ENCODE measurements around the gene C10orf90.

C10orf90 gene

GRCh38 chr10:126684171-126684745 is 13.8 kb upstream of the C10orf90 start:
- H3K4me1 Mint-ChIP-seq, result peaks cover 6% of the 10 kb centered on the region
- TF ChIP-seq, protein P1, sequence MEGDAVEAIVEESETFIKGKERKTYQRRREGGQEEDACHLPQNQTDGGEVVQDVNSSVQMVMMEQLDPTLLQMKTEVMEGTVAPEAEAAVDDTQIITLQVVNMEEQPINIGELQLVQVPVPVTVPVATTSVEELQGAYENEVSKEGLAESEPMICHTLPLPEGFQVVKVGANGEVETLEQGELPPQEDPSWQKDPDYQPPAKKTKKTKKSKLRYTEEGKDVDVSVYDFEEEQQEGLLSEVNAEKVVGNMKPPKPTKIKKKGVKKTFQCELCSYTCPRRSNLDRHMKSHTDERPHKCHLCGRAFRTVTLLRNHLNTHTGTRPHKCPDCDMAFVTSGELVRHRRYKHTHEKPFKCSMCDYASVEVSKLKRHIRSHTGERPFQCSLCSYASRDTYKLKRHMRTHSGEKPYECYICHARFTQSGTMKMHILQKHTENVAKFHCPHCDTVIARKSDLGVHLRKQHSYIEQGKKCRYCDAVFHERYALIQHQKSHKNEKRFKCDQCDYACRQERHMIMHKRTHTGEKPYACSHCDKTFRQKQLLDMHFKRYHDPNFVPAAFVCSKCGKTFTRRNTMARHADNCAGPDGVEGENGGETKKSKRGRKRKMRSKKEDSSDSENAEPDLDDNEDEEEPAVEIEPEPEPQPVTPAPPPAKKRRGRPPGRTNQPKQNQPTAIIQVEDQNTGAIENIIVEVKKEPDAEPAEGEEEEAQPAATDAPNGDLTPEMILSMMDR (IDR thresholded peaks at IDR 0.05; ENCODE audit: unreplicated experiment in 3 of 3), result no peak
- H3K9me3 Mint-ChIP-seq, result peaks cover 2% of the 10 kb centered on the region
- no peak overlapping the region for H3K4me3 Mint-ChIP-seq
- peaks cover 18% of the 10 kb centered on the region for H3K27me3 Mint-ChIP-seq (ENCODE audit: low read depth)
- H3K36me3 Mint-ChIP-seq (ENCODE audit: low read depth), result no peaks in the 10 kb centered on the region
- H3K27ac Mint-ChIP-seq, result no peak overlapping the region

- peaks cover 6% of the 10 kb centered on the region for H3K4me1 Mint-ChIP-seq
- H3K4me3 Mint-ChIP-seq, result no peak overlapping the region
- H3K9me3 Mint-ChIP-seq, result peaks cover 2% of the 10 kb centered on the region
- TF ChIP-seq, protein P1 (IDR thresholded peaks at IDR 0.05; ENCODE audit: unreplicated experiment in 3 of 3), result no peak
- H3K27ac Mint-ChIP-seq, result no peak overlapping the region
- H3K27me3 Mint-ChIP-seq (ENCODE audit: low read depth), result peaks cover 18% of the 10 kb centered on the region
- no peaks in the 10 kb centered on the region for H3K36me3 Mint-ChIP-seq (ENCODE audit: low read depth)
Measured at GRCh38 chr10:126683466-126683865, 13.0 kb upstream of the C10orf90 start.

- H3K9me3 Mint-ChIP-seq, result no peaks in the 10 kb centered on the region
- TF ChIP-seq, protein P1 (IDR thresholded peaks at IDR 0.05; ENCODE audit: unreplicated experiment in 3 of 3), result no peak
- H3K27me3 Mint-ChIP-seq (ENCODE audit: low read depth), result no peaks in the 10 kb centered on the region
- H3K27ac Mint-ChIP-seq, result no peak overlapping the region
- no peak overlapping the region for H3K4me3 Mint-ChIP-seq
- H3K4me1 Mint-ChIP-seq, result peaks cover 15% of the 10 kb centered on the region
- H3K36me3 Mint-ChIP-seq (ENCODE audit: low read depth), result no peaks in the 10 kb centered on the region
Measured at GRCh38 chr10:126675656-126676438, 5.4 kb upstream of the C10orf90 start.

GRCh38 chr10:126674741-126675515 is 4.4 kb upstream of the C10orf90 start:
- no peak overlapping the region for H3K27ac Mint-ChIP-seq
- no peak overlapping the region for H3K4me3 Mint-ChIP-seq
- no peaks in the 10 kb centered on the region for H3K36me3 Mint-ChIP-seq (ENCODE audit: low read depth)
- no peaks in the 10 kb centered on the region for H3K27me3 Mint-ChIP-seq (ENCODE audit: low read depth)
- TF ChIP-seq, protein P1 (IDR thresholded peaks at IDR 0.05; ENCODE audit: unreplicated experiment in 3 of 3), result no peak
- peaks cover 23% of the 10 kb centered on the region for H3K4me1 Mint-ChIP-seq
- no peaks in the 10 kb centered on the region for H3K9me3 Mint-ChIP-seq

DNA sequence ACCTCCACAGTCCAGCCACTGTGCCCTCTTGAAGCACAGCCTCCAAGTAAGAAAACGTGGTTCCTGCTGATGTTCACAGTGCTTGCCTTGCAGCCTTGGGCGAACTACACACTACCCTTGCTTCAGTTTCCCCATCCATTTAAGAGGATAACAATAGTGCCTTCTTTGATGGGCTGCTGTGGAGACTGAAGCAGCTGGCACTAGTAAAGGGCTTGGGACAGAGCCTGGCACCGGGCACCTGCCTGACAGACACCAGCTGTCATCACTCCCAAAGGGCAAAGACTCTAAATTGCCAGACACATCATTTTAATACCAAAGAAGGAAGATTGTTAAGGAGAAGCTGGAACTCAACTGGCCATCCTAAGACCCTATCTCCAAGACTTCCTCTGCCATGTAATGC is 3.1 kb upstream of the C10orf90 start:
- Mint-ChIP-seq H3K4me1 (peaks cover 31% of the 10 kb centered on the region), H3K9me3 (no peaks in the 10 kb centered on the region), H3K4me3 (no peak overlapping the region), H3K27me3 (ENCODE audit: low read depth) (no peaks in the 10 kb centered on the region), H3K27ac (no peak overlapping the region), H3K36me3 (ENCODE audit: low read depth) (no peaks in the 10 kb centered on the region)
- TF ChIP-seq, protein P1 (IDR thresholded peaks at IDR 0.05; ENCODE audit: unreplicated experiment in 3 of 3), result no peak

All from nephron (organoid).